Measurements from ENCODE around the gene RABL6.
"Not testable (repeated sequence)": the region's sequence is repeated elsewhere in the genome, so short reads cannot be mapped to it uniquely, and the experiment has no call there.

Gene RABL6

GRCh38 chr9:136793086-136793946 is 14.4 kb upstream of the RABL6 start:
- DNase-seq (ENCODE audit: extremely low read depth in 1 of 2, low read depth in 1 of 2) = no peak

GRCh38 chr9:136794281-136794999 is 13.3 kb upstream of the RABL6 start:
- DNase-seq (ENCODE audit: extremely low read depth in 1 of 2, low read depth in 1 of 2) = no peak

GRCh38 chr9:136795000-136795348 is 12.8 kb upstream of the RABL6 start:
- DNase-seq (ENCODE audit: extremely low read depth in 1 of 2, low read depth in 1 of 2) = no peak

- DNase-seq (ENCODE audit: extremely low read depth in 1 of 2, low read depth in 1 of 2) = no peak
Measured at GRCh38 chr9:136796238-136796774, 11.4 kb upstream of the RABL6 start, which contains the start of gene CCDC183. Gene CCDC183, plus strand, starts transcription at chr9:136796338. Its CDS starts 60 bp downstream, at chr9:136796398.

GRCh38 chr9:136796775-136797347 is 10.9 kb upstream of the RABL6 start:
- DNase-seq (ENCODE audit: extremely low read depth in 1 of 2, low read depth in 1 of 2) = not testable (repeated sequence)

GRCh38 chr9:136798708-136799078 is 9.1 kb upstream of the RABL6 start:
- no peak for DNase-seq (ENCODE audit: extremely low read depth in 1 of 2, low read depth in 1 of 2)

- no peak for DNase-seq (ENCODE audit: extremely low read depth in 1 of 2, low read depth in 1 of 2)
Measured at GRCh38 chr9:136799079-136799853, 8.5 kb upstream of the RABL6 start.

GRCh38 chr9:136799854-136800657 is 7.7 kb upstream of the RABL6 start:
- DNase-seq (ENCODE audit: extremely low read depth in 1 of 2, low read depth in 1 of 2) = peak; percentile 76 to 89

- no peak for DNase-seq (ENCODE audit: extremely low read depth in 1 of 2, low read depth in 1 of 2)
Measured at GRCh38 chr9:136802321-136802720, 5.4 kb upstream of the RABL6 start.

- not testable (repeated sequence) for DNase-seq (ENCODE audit: extremely low read depth in 1 of 2, low read depth in 1 of 2)
Measured at GRCh38 chr9:136803009-136803550, 4.7 kb upstream of the RABL6 start.

- DNase-seq (ENCODE audit: extremely low read depth in 1 of 2, low read depth in 1 of 2) = no peak
Measured at GRCh38 chr9:136803551-136804508, 3.9 kb upstream of the RABL6 start.

GRCh38 chr9:136804509-136805206 is 3.1 kb upstream of the RABL6 start:
- no peak for DNase-seq (ENCODE audit: extremely low read depth in 1 of 2, low read depth in 1 of 2)

GRCh38 chr9:136805207-136805740 is 2.5 kb upstream of the RABL6 start:
- DNase-seq (ENCODE audit: extremely low read depth in 1 of 2, low read depth in 1 of 2) = no peak

GRCh38 chr9:136806067-136806466 is 1.7 kb upstream of the RABL6 start:
- no peak for DNase-seq (ENCODE audit: extremely low read depth in 1 of 2, low read depth in 1 of 2)

- no peak for DNase-seq (ENCODE audit: extremely low read depth in 1 of 2, low read depth in 1 of 2)
Measured at GRCh38 chr9:136806631-136807201, 1.0 kb upstream of the RABL6 start.

GRCh38 chr9:136808075-136808805 is 492 bp downstream of the RABL6 start:
- peak in 1 of 2 donors; percentile 40 for DNase-seq (ENCODE audit: extremely low read depth in 1 of 2, low read depth in 1 of 2)

- no peak for DNase-seq (ENCODE audit: extremely low read depth in 1 of 2, low read depth in 1 of 2)
Measured at GRCh38 chr9:136808806-136809158, 1.0 kb downstream of the RABL6 start.
